HEK293T (cell line): ENCODE results near the gene PRKG1.
A peak's percentile ranks its signal among the peaks of the same experiment; 100 is the strongest.
"Not testable (repeated sequence)": the region's sequence is repeated elsewhere in the genome, so short reads cannot be mapped to it uniquely, and the experiment has no call there.

Source experiments
- CTCF ChIA-PET: fragments of 350-600 bp; formaldehyde crosslinking; extraction: SDS; loops from one replicate; lab custom pipeline; 2021; ENCODE audit warnings: antibody characterized with exemption, inconsistent platforms; lab: Yijun Ruan, JAX
- POLR2A ChIA-PET: fragments of 350-600 bp; formaldehyde crosslinking; extraction: SDS; loops from one replicate; lab custom pipeline; 2020; ENCODE audit warnings: antibody characterized with exemption, inconsistent platforms; lab: Yijun Ruan, JAX
- DNase-seq: peaks from one replicate; pipeline ENCODE4 v3.0.0; 2012; ENCODE audit warnings: mixed read lengths; ENCODE audit errors: extremely low spot score
- ARNT ChIP-seq: fragments of 450-650 bp; IDR thresholded peaks from 2 replicates; pipeline ENCODE4 v1.6.1; 2017; ENCODE audit warnings: mild to moderate bottlenecking
- BHLHE40 ChIP-seq: fragments of 450-650 bp; IDR thresholded peaks from 2 replicates; pipeline ENCODE4 v1.6.1; 2016; ENCODE audit warnings: mild to moderate bottlenecking, moderate library complexity, borderline replicate concordance
- CTBP1 ChIP-seq: fragments of 450-650 bp; IDR thresholded peaks from 2 replicates; pipeline ENCODE4 v1.6.1; 2016; ENCODE audit warnings: borderline replicate concordance
- ELF4 ChIP-seq: fragments of 450-650 bp; IDR thresholded peaks from 2 replicates; pipeline ENCODE4 v1.6.1; 2017; ENCODE audit warnings: antibody characterized with exemption
- FOXA1 ChIP-seq: fragments of 450-650 bp; IDR thresholded peaks from 2 replicates; pipeline ENCODE4 v1.6.1; 2016; ENCODE audit warnings: mild to moderate bottlenecking
- FOXK2 ChIP-seq: fragments of 450-650 bp; IDR thresholded peaks from 2 replicates; pipeline ENCODE4 v1.6.1; 2016; ENCODE audit warnings: mild to moderate bottlenecking
- FOXM1 ChIP-seq: fragments of 450-650 bp; IDR thresholded peaks from 2 replicates; pipeline ENCODE4 v1.6.1; 2017; ENCODE audit warnings: mild to moderate bottlenecking, borderline replicate concordance
- HDGF ChIP-seq: fragments of 450-650 bp; IDR thresholded peaks from 2 replicates; pipeline ENCODE4 v1.6.1; 2017; ENCODE audit warnings: antibody characterized with exemption, borderline replicate concordance
- L3MBTL2 ChIP-seq: fragments of 450-650 bp; conservative IDR thresholded peaks from 2 replicates; pipeline ENCODE4 v1.6.1; 2016; ENCODE audit warnings: mild to moderate bottlenecking
- LEF1 ChIP-seq: fragments of 450-650 bp; IDR thresholded peaks from 2 replicates; pipeline ENCODE4 v1.6.1; 2017; ENCODE audit warnings: mild to moderate bottlenecking, borderline replicate concordance
- NFRKB ChIP-seq: fragments of 450-650 bp; IDR thresholded peaks from 2 replicates; pipeline ENCODE4 v1.6.1; 2016; ENCODE audit warnings: mild to moderate bottlenecking, moderate library complexity
- PKNOX1 ChIP-seq: fragments of 450-650 bp; IDR thresholded peaks from 2 replicates; pipeline ENCODE4 v1.6.1; 2016
- SP1 ChIP-seq: fragments of 450-650 bp; IDR thresholded peaks from 2 replicates; pipeline ENCODE4 v1.6.1; 2017
- SUZ12 ChIP-seq: fragments of 450-650 bp; IDR thresholded peaks from 2 replicates; pipeline ENCODE4 v1.6.1; 2016; ENCODE audit warnings: mild to moderate bottlenecking
- TARDBP ChIP-seq: fragments of 450-650 bp; IDR thresholded peaks from 2 replicates; pipeline ENCODE4 v1.6.1; 2016
- ZNF384 ChIP-seq: fragments of 450-650 bp; IDR thresholded peaks from 2 replicates; pipeline ENCODE4 v1.6.1; 2016

The PRKG1 gene

DNA sequence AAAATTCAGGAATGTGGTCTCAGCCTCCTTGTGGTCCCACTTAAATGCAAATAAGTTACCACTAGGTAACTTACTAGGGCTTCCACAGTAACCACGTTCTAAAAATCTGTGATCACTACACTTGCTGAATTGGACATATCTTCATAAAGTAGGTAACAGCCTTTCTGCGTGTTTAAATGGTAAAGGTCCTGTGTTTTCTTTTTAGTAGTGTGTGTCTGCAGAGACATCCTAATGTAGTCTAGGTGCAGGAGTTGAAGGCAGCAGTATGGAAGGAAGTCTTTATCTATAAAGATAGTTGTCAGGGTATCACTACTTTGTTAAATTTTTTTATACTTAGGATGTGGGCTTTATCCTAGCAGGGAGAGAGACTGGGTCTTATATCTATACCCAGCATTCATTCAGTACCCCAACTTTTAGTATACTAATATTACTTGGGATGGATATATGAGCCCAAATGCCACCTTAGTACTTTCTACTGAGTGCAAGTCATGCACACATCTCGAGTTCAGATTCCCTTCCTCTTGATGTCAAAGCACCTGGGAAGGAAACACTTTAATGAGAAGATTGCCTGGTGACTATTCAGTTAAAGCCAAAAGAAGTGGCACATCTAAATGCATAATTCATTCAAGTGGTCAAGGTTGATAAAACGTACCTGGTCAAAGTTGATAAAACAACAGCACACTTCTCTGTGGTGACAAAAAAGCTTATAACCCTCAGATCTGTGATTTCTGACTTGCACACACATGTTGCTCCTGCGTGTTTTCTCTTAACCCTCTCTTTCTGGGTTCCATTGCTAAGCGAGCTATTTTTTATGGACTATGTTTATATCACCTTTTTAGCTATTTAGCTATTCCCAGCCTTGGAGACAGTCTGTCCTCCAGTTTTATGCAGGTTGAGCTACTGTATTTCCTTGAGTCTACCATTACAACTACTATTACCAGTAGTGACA, 958.7 kb downstream of the PRKG1 start:
- no peak for TF ChIP-seq HDGF
- no peak for TF ChIP-seq PKNOX1
- TF ChIP-seq CTBP1: no peak
- no peak for TF ChIP-seq NFRKB
- TF ChIP-seq FOXK2: no peak
- no peak for TF ChIP-seq BHLHE40
- no peak for TF ChIP-seq FOXM1
- no peak for TF ChIP-seq ELF4
- TF ChIP-seq SP1: no peak
- TF ChIP-seq FOXA1: no peak
- no peak for TF ChIP-seq TARDBP
- TF ChIP-seq LEF1: no peak
- TF ChIP-seq ARNT: no peak
- TF ChIP-seq SUZ12: no peak
- TF ChIP-seq L3MBTL2: no peak
- TF ChIP-seq ZNF384: no peak
- ChIA-PET POLR2A (no interaction called here), CTCF (no interaction called here)
- DNase-seq: no peak

DNA sequence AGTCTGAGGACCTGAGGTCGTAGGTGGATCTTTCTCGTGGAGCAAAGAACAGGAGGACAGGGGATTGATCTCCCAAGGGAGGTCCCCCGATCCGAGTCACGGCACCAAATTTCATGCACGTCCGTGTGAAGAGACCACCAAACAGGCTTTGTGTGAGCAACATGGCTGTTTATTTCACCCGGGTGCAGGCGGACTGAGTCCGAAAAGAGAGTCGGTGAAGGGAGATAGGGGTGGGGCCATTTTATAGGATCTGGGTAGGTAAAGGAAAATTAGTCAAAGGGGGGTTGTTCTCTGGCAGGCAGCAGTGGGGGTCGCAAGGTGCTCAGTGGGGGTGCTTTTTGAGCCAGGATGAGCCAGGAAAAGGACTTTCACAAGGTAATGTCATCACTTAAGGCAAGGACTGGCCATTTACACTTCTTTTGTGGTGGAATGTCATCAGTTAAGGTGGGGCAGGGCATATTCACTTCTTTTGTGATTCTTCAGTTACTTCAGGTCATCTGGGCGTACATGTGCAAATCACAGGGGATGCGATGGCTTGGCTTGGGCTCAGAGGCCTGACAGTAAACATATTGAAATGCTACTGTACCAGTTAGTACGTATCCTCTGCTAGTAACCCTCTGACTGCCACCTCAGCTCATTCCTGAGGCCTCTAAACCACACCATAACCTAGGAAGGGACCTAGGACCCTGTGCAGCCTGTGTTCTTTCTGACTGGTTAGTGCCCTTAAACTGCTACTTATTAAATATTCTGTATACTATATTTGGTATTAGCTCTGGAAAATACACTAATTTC, 964.9 kb downstream of the PRKG1 start:
- DNase-seq, POLR2A ChIA-PET, CTCF ChIA-PET: not testable (repeated sequence)

- ChIA-PET POLR2A (no interaction called here), CTCF (interaction anchor here (0.5 to 0.7 kb wide), 2 partner anchors 11 to 26 kb away, joined by 3 to 5 read pairs; no protein-coding TSS in a partner anchor)
- no peak for DNase-seq
- TF ChIP-seq BHLHE40 (no peak), CTBP1 (no peak), ZNF384 (0 out of 2 replicates have a peak, but pooled peaks have one; percentile 22), FOXK2 (no peak), HDGF (no peak), FOXM1 (no peak), PKNOX1 (no peak)
Observed at GRCh38 chr10:52040486-52040885, 966.2 kb downstream of the PRKG1 start.

- ChIA-PET CTCF (no interaction called here), POLR2A (no interaction called here)
- DNase-seq: no peak
- TF ChIP-seq ZNF384 (no peak), FOXM1 (no peak)
Observed at GRCh38 chr10:52043811-52044210, 969.5 kb downstream of the PRKG1 start.

- DNase-seq: no peak
- TF ChIP-seq L3MBTL2 (no peak), PKNOX1 (no peak), ELF4 (no peak), CTBP1 (no peak), ARNT (no peak), TARDBP (no peak), ZNF384 (no peak), LEF1 (no peak), FOXA1 (no peak), SUZ12 (no peak)
- ChIA-PET CTCF (no interaction called here), POLR2A (no interaction called here)
Observed at GRCh38 chr10:52048051-52048450, 973.8 kb downstream of the PRKG1 start.

- CTCF ChIA-PET: no interaction called here
- TF ChIP-seq CTBP1 (peak; percentile 19; the same call in 1 of the 2 replicates), LEF1 (no peak)
- DNase-seq: no peak
- POLR2A ChIA-PET: no interaction called here
Observed at GRCh38 chr10:52050429-52051047, 976.3 kb downstream of the PRKG1 start.
